ENCODE measurements around the gene ZSWIM6.

GRCh38 chr5:61498121-61498520 lies 166.1 kb downstream of the ZSWIM6 start:
- TF ChIP-seq CTCF (IDR thresholded peaks at IDR 0.05; ENCODE audit: insufficient read depth, low read depth, low read length) (no peak), EZH2 (IDR thresholded peaks at IDR 0.05; ENCODE audit: insufficient read depth, low read length) (no peak)
